ENCODE data around the gene CEP85L.

The CEP85L gene

GRCh38 chr6:118660218-118660569 is 8.8 kb upstream of the CEP85L start:
- DNase-seq (ENCODE audit: low read depth), result peak; percentile 27

- DNase-seq (ENCODE audit: low read depth), result no peak
Observed at GRCh38 chr6:118659513-118660217, 8.3 kb upstream of the CEP85L start.

- no peak for DNase-seq (ENCODE audit: low read depth)
Observed at GRCh38 chr6:118656847-118657451, 5.6 kb upstream of the CEP85L start.

- DNase-seq (ENCODE audit: low read depth), result no peak
Observed at GRCh38 chr6:118652051-118652615, 742 bp upstream of the CEP85L start.

- DNase-seq (ENCODE audit: low read depth), result peak; percentile 48
Observed at GRCh38 chr6:118650582-118651281, 659 bp downstream of the CEP85L start.

- no peak for DNase-seq (ENCODE audit: low read depth)
Observed at GRCh38 chr6:118649918-118650581, 1.3 kb downstream of the CEP85L start.

GRCh38 chr6:118648866-118649554 is 2.4 kb downstream of the CEP85L start:
- no peak for DNase-seq (ENCODE audit: low read depth)

- no peak for DNase-seq (ENCODE audit: low read depth)
Observed at GRCh38 chr6:118646977-118647376, 4.4 kb downstream of the CEP85L start.

- DNase-seq (ENCODE audit: low read depth), result no peak
Observed at GRCh38 chr6:118645395-118645794, 6.0 kb downstream of the CEP85L start.

GRCh38 chr6:118644007-118644406 is 7.4 kb downstream of the CEP85L start:
- no peak for DNase-seq (ENCODE audit: low read depth)

GRCh38 chr6:118641042-118641441 is 10.3 kb downstream of the CEP85L start:
- DNase-seq (ENCODE audit: low read depth), result no peak

GRCh38 chr6:118639054-118639964 is 12.1 kb downstream of the CEP85L start:
- no peak for DNase-seq (ENCODE audit: low read depth)

- no peak for DNase-seq (ENCODE audit: low read depth)
Observed at GRCh38 chr6:118638288-118638687, 13.1 kb downstream of the CEP85L start.

GRCh38 chr6:118635909-118636735 is 15.3 kb downstream of the CEP85L start:
- no peak for DNase-seq (ENCODE audit: low read depth)

GRCh38 chr6:118632359-118632758 is 19.0 kb downstream of the CEP85L start:
- DNase-seq (ENCODE audit: low read depth), result no peak

- no peak for DNase-seq (ENCODE audit: low read depth)
Observed at GRCh38 chr6:118630923-118631322, 20.5 kb downstream of the CEP85L start.

- no peak for DNase-seq (ENCODE audit: low read depth)
Observed at GRCh38 chr6:118630067-118630466, 21.3 kb downstream of the CEP85L start.

GRCh38 chr6:118627724-118628123 is 23.7 kb downstream of the CEP85L start:
- no peak for DNase-seq (ENCODE audit: low read depth)

GRCh38 chr6:118625833-118626232 is 25.6 kb downstream of the CEP85L start:
- DNase-seq (ENCODE audit: low read depth), result no peak
